VCaP (cell line): ENCODE measurements around the gene AKAP11.
"Not testable (repeated sequence)": the region's sequence is repeated elsewhere in the genome, so short reads cannot be mapped to it uniquely, and the experiment has no call there.

Experiments used
- H3K27ac ChIP-seq: fragments of 450-650 bp; 2 replicates; pipeline ENCODE4 v1.5.1; 2017
- CTCF ChIP-seq: fragments of 450-650 bp; conservative IDR thresholded peaks from 2 replicates; pipeline ENCODE4 v1.5.1; 2017; ENCODE audit warnings: mild to moderate bottlenecking, moderate library complexity

Gene AKAP11

GRCh38 chr13:42272115-42272803 lies at the start of gene AKAP11:
AKAP11 (plus strand) TSS chr13:42272152; CDS start chr13:42286349, 14,197 bp downstream.
- peak within 1 kb of the TSS; percentile 82 for H3K27ac ChIP-seq
- TF ChIP-seq CTCF: no peak

- TF ChIP-seq CTCF: no peak
- no peak overlapping the region for H3K27ac ChIP-seq
Observed at GRCh38 chr13:42223681-42224080, 48.3 kb upstream of the AKAP11 start.

GRCh38 chr13:42225051-42225450 lies 46.9 kb upstream of the AKAP11 start:
- no peak for TF ChIP-seq CTCF
- no peak overlapping the region for H3K27ac ChIP-seq

- H3K27ac ChIP-seq: not testable (repeated sequence)
Observed at GRCh38 chr13:42226759-42227158, 45.2 kb upstream of the AKAP11 start.

- no peak for TF ChIP-seq CTCF
- H3K27ac ChIP-seq: peak overlapping the region; percentile 2; the same call in 1 of the 2 replicates
Observed at GRCh38 chr13:42228527-42228926, 43.4 kb upstream of the AKAP11 start.

- H3K27ac ChIP-seq: no peak overlapping the region
- no peak for TF ChIP-seq CTCF
Observed at GRCh38 chr13:42229287-42229686, 42.7 kb upstream of the AKAP11 start.

- H3K27ac ChIP-seq: no peak overlapping the region
- TF ChIP-seq CTCF: no peak
Observed at GRCh38 chr13:42232671-42233070, 39.3 kb upstream of the AKAP11 start.

- TF ChIP-seq CTCF: no peak
- peak overlapping the region; percentile 11; the same call in 1 of the 2 replicates for H3K27ac ChIP-seq
Observed at GRCh38 chr13:42233726-42234125, 38.2 kb upstream of the AKAP11 start.
